GM12801 (cell line): ENCODE measurements around the gene NAIF1.

Source experiments
- CTCF ChIP-seq: IDR thresholded peaks from one replicate; pipeline ENCODE4 v1.5.1; 2011; ENCODE audit warnings: control low read depth; ENCODE audit not compliant: insufficient read length; ENCODE audit errors: extremely low read depth

Gene NAIF1

GRCh38 chr9:128056887-128057723, 10.0 kb downstream of the NAIF1 start:
- no peak for TF ChIP-seq CTCF

- no peak for TF ChIP-seq CTCF
Measured at GRCh38 chr9:128056086-128056485, 11.0 kb downstream of the NAIF1 start.

- TF ChIP-seq CTCF: no peak
Measured at GRCh38 chr9:128055344-128056040, 11.6 kb downstream of the NAIF1 start.

GRCh38 chr9:128054087-128054486, 13.0 kb downstream of the NAIF1 start:
- no peak for TF ChIP-seq CTCF

GRCh38 chr9:128053560-128053959, 13.6 kb downstream of the NAIF1 start:
- TF ChIP-seq CTCF: no peak

- no peak for TF ChIP-seq CTCF
Measured at GRCh38 chr9:128051932-128052709, 15.0 kb downstream of the NAIF1 start.

GRCh38 chr9:128049843-128050242, 17.3 kb downstream of the NAIF1 start:
- no peak for TF ChIP-seq CTCF
